Esophagus squamous epithelium (tissue), 5 donors: ENCODE data around the gene CSPG5. TPM values are rescaled to one million over a fixed set of nuclear protein-coding genes. Genes with fewer than 3 reads are reported as not detected.

Experiments
- DNase-seq: peaks from one replicate; lab custom pipeline; 2025; lab: John Stamatoyannopoulos, UW
- H3K27ac ChIP-seq, 4 donors: fragments of 200-600 bp; sonication (generic); one replicate each; pipeline ENCODE4 v1.5.1; 2016 to 2019; ENCODE audit warnings: mild to moderate bottlenecking in 1 of 4
- H3K27me3 ChIP-seq, 4 donors: fragments of 200-600 bp; sonication (generic); 1 replicate in 3 of 4; 2 replicates in 1 of 4; pipeline versions ENCODE4 v1.5.1 to v1.6.0; 2017 to 2021; ENCODE audit warnings: antibody characterized with exemption in 1 of 4
- H3K36me3 ChIP-seq, 3 donors: fragments of 200-600 bp; sonication (generic); one replicate each; pipeline ENCODE4 v1.5.1; 2016 to 2019
- H3K4me1 ChIP-seq, 3 donors: fragments of 200-600 bp; sonication (generic); one replicate each; pipeline ENCODE4 v1.5.1; 2017 to 2019
- H3K4me3 ChIP-seq, 4 donors: fragments of 200-600 bp; sonication (generic); 1 replicate in 3 of 4; 2 replicates in 1 of 4; pipeline ENCODE4 v1.5.1; 2016 to 2019; ENCODE audit warnings: mild to moderate bottlenecking in 2 of 4, moderate library complexity in 1 of 4
- H3K9me3 ChIP-seq, 3 donors: fragments of 200-600 bp; sonication (generic); one replicate each; pipeline ENCODE4 v1.5.1; 2016 to 2019
- CTCF ChIP-seq, 6 experiments: fragments of 450-650 bp in 4 of 6; fragments of 200-600 bp in 2 of 6; sonication (generic) in 2 of 6; IDR thresholded peaks; one replicate each; pipeline ENCODE4 v1.5.1; 2016 to 2019; ENCODE audit warnings: antibody characterized with exemption in 6 of 6, mild to moderate bottlenecking in 4 of 6, moderate library complexity in 4 of 6
- POLR2A ChIP-seq, 4 donors: fragments of 450-650 bp; IDR thresholded peaks; one replicate each; pipeline ENCODE4 v1.6.1; 2017; ENCODE audit warnings: antibody characterized with exemption in 4 of 4, mild to moderate bottlenecking in 4 of 4, moderate library complexity in 3 of 4
- WGBS, 2 donors: methylation state at CpG; one replicate each; pipeline ENCODE4 v1.1.5; 2018; 5-methylcytosine and 5-hydroxymethylcytosine counted together
- intact Hi-C: fragments of 100-400 bp; cut with DNase I; formaldehyde crosslinking; loops from one replicate; pipeline ENCODE4 v1.15.0; 2022
- total RNA-seq, 4 donors: library from RNA; depleted of rRNA; stranded (reverse); fragments of >200 nt; gene quantifications; one replicate each; pipeline ENCODE4 v1.1.0, GENCODE V29; 2016
- donor health status: DM: yes; HTN: yes; CAD: no.

Gene CSPG5
- total RNA-seq, 4 donors from 2014 or later, result 0.19 to 0.32 (median 0.31) TPM; not detected in 1

GRCh38 chr3:47610583-47610982 is 31.9 kb upstream of the CSPG5 start:
- Histone ChIP-seq H3K4me3 (no peak overlapping the region), H3K36me3 (peaks cover 13 to 93% (median 19%) of the 10 kb centered on the region in 3 donors)

GRCh38 chr3:47607335-47607734 is 28.7 kb upstream of the CSPG5 start:
- WGBS, 2 donors, result 82 to 86% methylated on average over 2 of the region's 2 CpGs
- Histone ChIP-seq H3K27ac (no peak overlapping the region), H3K27me3 (no peaks in the 10 kb centered on the region), H3K4me3 (no peak overlapping the region), H3K36me3 (peaks cover 18 to 94% (median 19%) of the 10 kb centered on the region in 3 donors), H3K9me3 (no peaks in the 10 kb centered on the region), H3K4me1 (peaks cover 0 to 8% (median 4%) of the 10 kb centered on the region in 3 donors)
- TF ChIP-seq POLR2A (IDR thresholded peaks at IDR 0.05) (no peak), CTCF (IDR thresholded peaks at IDR 0.05) (no peak)
- intact Hi-C loops, result no loop called here
- DNase-seq, result no peak

More at GRCh38 chr3:47610583-47610982, 31.9 kb upstream of the CSPG5 start:
- intact Hi-C loops, result no loop called here
- no peak for DNase-seq
- Histone ChIP-seq H3K27ac (no peak overlapping the region), H3K9me3 (no peaks in the 10 kb centered on the region), H3K27me3 (no peaks in the 10 kb centered on the region), H3K4me1 (peaks cover 0 to 13% (median 5%) of the 10 kb centered on the region in 3 donors)
- TF ChIP-seq POLR2A (IDR thresholded peaks at IDR 0.05) (no peak), CTCF (IDR thresholded peaks at IDR 0.05) (no peak)
- WGBS, 2 donors, result 79 to 89% methylated on average over 3 of the region's 3 CpGs

- Histone ChIP-seq H3K9me3 (no peaks in the 10 kb centered on the region), H3K36me3 (peaks cover 18 to 97% (median 19%) of the 10 kb centered on the region in 3 donors), H3K4me1 (no peaks in the 10 kb centered on the region), H3K27me3 (no peaks in the 10 kb centered on the region), H3K27ac (no peak overlapping the region), H3K4me3 (no peak overlapping the region)
- 94 to 96% methylated on average over 5 of the region's 5 CpGs for WGBS, 2 donors
- DNase-seq, result no peak
- intact Hi-C loops, result no loop called here
- TF ChIP-seq POLR2A (IDR thresholded peaks at IDR 0.05), result no peak
- no peak for TF ChIP-seq CTCF (IDR thresholded peaks at IDR 0.05)
Measured at GRCh38 chr3:47606165-47606564, 27.5 kb upstream of the CSPG5 start.

- Histone ChIP-seq H3K27me3 (no peaks in the 10 kb centered on the region), H3K9me3 (no peaks in the 10 kb centered on the region), H3K36me3 (peaks cover 18 to 96% (median 19%) of the 10 kb centered on the region in 3 donors), H3K4me3 (no peak overlapping the region), H3K27ac (no peak overlapping the region), H3K4me1 (no peaks in the 10 kb centered on the region)
- intact Hi-C loops, result no loop called here
- WGBS, 2 donors, result 40 to 62% methylated on average over 2 of the region's 2 CpGs
- no peak for DNase-seq
- TF ChIP-seq POLR2A (IDR thresholded peaks at IDR 0.05) (no peak), CTCF (IDR thresholded peaks at IDR 0.05) (no peak)
Measured at GRCh38 chr3:47605652-47606051, 27.0 kb upstream of the CSPG5 start.

- intact Hi-C loops, result no loop called here
- H3K36me3 ChIP-seq, result peaks cover 7 to 96% (median 8%) of the 10 kb centered on the region in 3 donors
Measured at GRCh38 chr3:47604145-47604544, 25.5 kb upstream of the CSPG5 start.

More at GRCh38 chr3:47604145-47604544, 25.5 kb upstream of the CSPG5 start:
- Histone ChIP-seq H3K9me3 (no peaks in the 10 kb centered on the region), H3K27me3 (no peaks in the 10 kb centered on the region), H3K27ac (no peak overlapping the region), H3K4me3 (no peak overlapping the region), H3K4me1 (no peaks in the 10 kb centered on the region)
- DNase-seq, result no peak
- no peak for TF ChIP-seq POLR2A (IDR thresholded peaks at IDR 0.05)
- TF ChIP-seq CTCF (IDR thresholded peaks at IDR 0.05), result no peak
- WGBS, 2 donors, result 76 to 90% methylated on average over 2 of the region's 2 CpGs
